IMR-90 (cell line): Measurements from ENCODE around the gene IGHMBP2. TPM values are rescaled to one million over a fixed set of nuclear protein-coding genes. Genes with fewer than 3 reads are reported as not detected.

Experiments used
- ATAC-seq: fragments of 200-7000 bp; cut with Tn5 transposase; 2 replicates; pipeline ENCODE4 v1.9.1; 2020; ENCODE audit warnings: low read depth, mild to moderate bottlenecking, moderate library complexity
- BruUV-seq: library from RNA; stranded (reverse); fragments of 400-500 nt; replicated peaks from 2 replicates; lab custom pipeline; 2021; lab: Mats Ljungman, UMichigan
- CTCF ChIA-PET: fragments of 300-600 bp; formaldehyde crosslinking; extraction: SDS; loops from one replicate; lab custom pipeline; 2021; ENCODE audit warnings: antibody characterized with exemption; lab: Yijun Ruan, JAX
- POLR2A ChIA-PET: fragments of 300-600 bp; sonication (Branson Sonifier 250); formaldehyde crosslinking; loops from one replicate; lab custom pipeline; 2022; ENCODE audit warnings: antibody characterized with exemption; ENCODE audit not compliant: unreplicated experiment; lab: Charles Lee
- DNase-seq: peaks from one replicate; pipeline ENCODE4 v3.0.0; 2013
- H2AFZ ChIP-seq: replicated peaks from 2 replicates; pipeline ENCODE3; 2013; ENCODE audit warnings: low read length, mild to moderate bottlenecking; ENCODE audit not compliant: poor library complexity
- H2AK5ac ChIP-seq: 2 replicates; pipeline ENCODE4 v1.6.1; 2013; ENCODE audit warnings: low read depth, low read length, inconsistent platforms
- H2AK9ac ChIP-seq: replicated peaks from 2 replicates; pipeline ENCODE3; 2013; ENCODE audit warnings: mild to moderate bottlenecking, low read depth, low read length, moderate library complexity; ENCODE audit not compliant: poor library complexity
- H2BK120ac ChIP-seq: 2 replicates; pipeline ENCODE4 v1.6.1; 2013; ENCODE audit warnings: low read depth, low read length, inconsistent platforms
- H2BK15ac ChIP-seq: 3 replicates; pipeline ENCODE4 v1.6.1; 2013; ENCODE audit warnings: low read depth, low read length, inconsistent platforms
- H2BK20ac ChIP-seq: 2 replicates; pipeline ENCODE4 v1.6.1; 2013; ENCODE audit warnings: low read depth, mild to moderate bottlenecking, inconsistent platforms, low read length, moderate library complexity
- H2BK5ac ChIP-seq: 2 replicates; pipeline ENCODE4 v1.6.1; 2013; ENCODE audit warnings: mild to moderate bottlenecking, low read depth, low read length, inconsistent platforms; ENCODE audit not compliant: poor library complexity, severe bottlenecking
- H3K14ac ChIP-seq: replicated peaks from 2 replicates; pipeline ENCODE4 v1.6.1; 2013; ENCODE audit warnings: low read depth, low read length, inconsistent platforms
- H3K18ac ChIP-seq: 2 replicates; pipeline ENCODE4 v1.6.1; 2013; ENCODE audit warnings: low read depth, low read length, control low read depth
- H3K23ac ChIP-seq: 2 replicates; pipeline ENCODE4 v1.6.1; 2013; ENCODE audit warnings: low read depth, low read length, inconsistent platforms
- H3K27ac ChIP-seq: 2 replicates; pipeline ENCODE4 v1.5.1; 2013; ENCODE audit warnings: mild to moderate bottlenecking, control low read depth, low read length; ENCODE audit not compliant: insufficient read depth
- H3K27me3 ChIP-seq: 2 replicates; pipeline ENCODE4 v1.6.1; 2013; ENCODE audit warnings: low read length; ENCODE audit not compliant: control insufficient read depth, insufficient read depth
- H3K36me3 ChIP-seq: 2 replicates; pipeline ENCODE4 v1.6.1; 2013; ENCODE audit warnings: low read length, mixed read lengths; ENCODE audit not compliant: control insufficient read depth, insufficient read depth
- H3K4ac ChIP-seq: 2 replicates; pipeline ENCODE4 v1.6.1; 2013; ENCODE audit warnings: low read depth, low read length, inconsistent platforms
- H3K4me1 ChIP-seq: 2 replicates; pipeline ENCODE4 v1.6.1; 2013; ENCODE audit warnings: low read length, mixed read lengths; ENCODE audit not compliant: control insufficient read depth, insufficient read depth
- H3K4me2 ChIP-seq: 2 replicates; pipeline ENCODE4 v1.6.1; 2013; ENCODE audit warnings: low read depth, mild to moderate bottlenecking, control low read depth, low read length, moderate library complexity
- H3K4me3 ChIP-seq: 2 replicates; pipeline ENCODE4 v1.5.1; 2013; ENCODE audit warnings: low read depth, mild to moderate bottlenecking, control low read depth, low read length, moderate library complexity; ENCODE audit not compliant: insufficient read depth
- H3K56ac ChIP-seq: 2 replicates; pipeline ENCODE4 v1.6.1; 2013; ENCODE audit warnings: low read length, inconsistent platforms; ENCODE audit not compliant: insufficient read depth; ENCODE audit errors: extremely low read depth
- H3K79me1 ChIP-seq, 2 experiments: 2 replicates each; pipeline ENCODE4 v1.6.1; 2013; ENCODE audit warnings: low read length in 2 of 2, inconsistent platforms in 1 of 2, low read depth in 1 of 2
- H3K9ac ChIP-seq: 2 replicates; pipeline ENCODE4 v1.6.1; 2013; ENCODE audit warnings: low read depth, low read length, control low read depth
- H3K9me1 ChIP-seq: 2 replicates; pipeline ENCODE4 v1.6.1; 2013; ENCODE audit warnings: low read length, inconsistent platforms; ENCODE audit not compliant: insufficient read depth
- H3K9me3 ChIP-seq: 2 replicates; pipeline ENCODE4 v1.6.1; 2013; ENCODE audit warnings: low read length; ENCODE audit not compliant: control insufficient read depth, insufficient read depth
- H4K20me1 ChIP-seq: 2 replicates; pipeline ENCODE4 v1.6.1; 2013; ENCODE audit warnings: low read length, inconsistent platforms; ENCODE audit not compliant: insufficient read depth
- H4K5ac ChIP-seq: 2 replicates; pipeline ENCODE4 v1.6.1; 2013; ENCODE audit warnings: mild to moderate bottlenecking, low read depth, low read length, control low read depth
- H4K8ac ChIP-seq, 2 experiments: 2 replicates each; pipeline ENCODE4 v1.6.1; 2013; ENCODE audit warnings: low read depth in 2 of 2, low read length in 2 of 2, control low read depth in 1 of 2, inconsistent platforms in 1 of 2
- H4K91ac ChIP-seq: 2 replicates; pipeline ENCODE4 v1.6.1; 2013; ENCODE audit warnings: low read depth, low read length, inconsistent platforms; ENCODE audit not compliant: insufficient read depth
- BHLHE40 ChIP-seq: fragments of 150-350 bp; IDR thresholded peaks from 2 replicates; pipeline ENCODE4 v1.6.1; 2016; ENCODE audit warnings: mild to moderate bottlenecking, low read depth, low read length
- CEBPB ChIP-seq: IDR thresholded peaks from 2 replicates; pipeline ENCODE4 v1.6.1; 2012; ENCODE audit warnings: low read depth, low read length, improper control_type of control experiment
- ELK1 ChIP-seq: fragments of 150-350 bp; IDR thresholded peaks from 2 replicates; pipeline ENCODE4 v1.6.1; 2016; ENCODE audit warnings: low read depth, mild to moderate bottlenecking, low read length, moderate library complexity, borderline replicate concordance
- FOS ChIP-seq: fragments of 150-350 bp; IDR thresholded peaks from 2 replicates; pipeline ENCODE4 v1.6.1; 2016; ENCODE audit warnings: low read depth, low read length
- MAFK ChIP-seq: IDR thresholded peaks from 2 replicates; pipeline ENCODE4 v1.6.1; 2012; ENCODE audit warnings: low read depth, low read length, improper control_type of control experiment
- MAZ ChIP-seq: IDR thresholded peaks from 2 replicates; pipeline ENCODE4 v1.6.1; 2012; ENCODE audit warnings: low read depth, mild to moderate bottlenecking, low read length, improper control_type of control experiment, moderate library complexity, borderline replicate concordance
- WGBS, 2 experiments: methylation state at CpG; one replicate each; pipeline versions ENCODE4 v1.1.5 to v1.1.7; 2013; ENCODE audit warnings: missing lambda C conversion rate in 2 of 2; ENCODE audit not compliant: insufficient read length in 1 of 2; ENCODE audit errors: extremely low coverage in 2 of 2; 5-methylcytosine and 5-hydroxymethylcytosine counted together
- dilution Hi-C: fragments of 300-500 bp; cut with HindIII; formaldehyde crosslinking; loops from one replicate; pipeline ENCODE4 v1.14.3; 2018; ENCODE audit warnings: low sequenced_read_pairs; ENCODE audit not compliant: unreplicated experiment
- in situ Hi-C: fragments of 300-500 bp; cut with MboI; formaldehyde crosslinking; loops from 3 replicates; pipeline ENCODE4 v1.14.3; 2019; ENCODE audit warnings: low sequenced_read_pairs, inconsistent platforms, mixed read lengths
- intact Hi-C: fragments of 100-400 bp; cut with micrococcal nuclease; formaldehyde crosslinking; loops from 2 replicates; pipeline ENCODE4 v1.10.0; 2022
- polyA plus RNA-seq, 3 experiments: library from polyadenylated mRNA; depleted of rRNA; stranded (reverse); fragments of >200 nt; gene quantifications; 2 replicates each; pipeline ENCODE4 v1.2.3, GENCODE V29; 2012; ENCODE audit warnings: low replicate concordance in 1 of 3
- total RNA-seq: library from RNA; depleted of rRNA; stranded (reverse); fragments of >200 nt; gene quantifications from 2 replicates; pipeline ENCODE4 v1.2.3, GENCODE V29; 2012

The IGHMBP2 gene
- total and polyA plus RNA-seq, 2 of the 4 experiments (the other 2 are of a cell fraction), result 4.5 to 11.1 TPM

GRCh38 chr11:68948496-68948895 lies 44.8 kb downstream of the IGHMBP2 start:
- no peak overlapping the region for H3K4ac ChIP-seq

More at GRCh38 chr11:68948496-68948895, 44.8 kb downstream of the IGHMBP2 start:
- Histone ChIP-seq H3K36me3 (no peaks in the 10 kb centered on the region), H2AK9ac (no peak overlapping the region), H2BK15ac (no peak overlapping the region), H2AFZ (no peak overlapping the region), H3K23ac (no peak overlapping the region), H3K4me3 (no peak overlapping the region), H4K91ac (no peak overlapping the region), H3K79me1 (no peaks in the 10 kb centered on the region), H3K4me2 (no peak overlapping the region), H3K14ac (no peak overlapping the region), H3K56ac (no peak overlapping the region), H2BK20ac (no peak overlapping the region), H2BK120ac (no peak overlapping the region), H4K8ac (no peak overlapping the region), H3K9me3 (no peaks in the 10 kb centered on the region), H3K27ac (no peak overlapping the region), H4K20me1 (no peaks in the 10 kb centered on the region), H2BK5ac (no peak overlapping the region), H3K4me1 (peaks cover 10% of the 10 kb centered on the region), H4K5ac (no peak overlapping the region), H2AK5ac (no peak overlapping the region), H3K9me1 (no peaks in the 10 kb centered on the region; the same call in 1 of the 2 replicates), H3K27me3 (no peaks in the 10 kb centered on the region; the same call in 1 of the 2 replicates), H3K18ac (no peak overlapping the region), H3K9ac (no peak overlapping the region)
- POLR2A ChIA-PET, result no interaction called here
- in situ Hi-C loops (loop anchor here (25.0 kb wide), 1 partner anchor 714 kb away; no protein-coding TSS in a partner anchor), dilution Hi-C loops (no loop called here), intact Hi-C loops (no loop called here)
- no peak; the same call in 1 of the 2 replicates for ATAC-seq
- DNase-seq, result peak; percentile 50
- CTCF ChIA-PET, result no interaction called here
- WGBS, 2 experiments, result 56% methylated on average over 1 of the region's 2 CpGs; no CpG with 5 or more reads in 1 of the 2 experiments
- BruUV-seq, result no TSS peak
- TF ChIP-seq MAFK (no peak), BHLHE40 (no peak), CEBPB (peak; percentile 85), ELK1 (no peak), FOS (no peak), MAZ (no peak)
